HEK293 (cell line): ENCODE data around the gene FAM209A.

Experiments used
- CTCF ChIA-PET: fragments of 350-600 bp; formaldehyde crosslinking; extraction: SDS; loops from one replicate; lab custom pipeline; 2021; ENCODE audit warnings: antibody characterized with exemption; lab: Yijun Ruan, JAX
- POLR2A ChIA-PET: fragments of 300-600 bp; formaldehyde crosslinking; extraction: SDS; loops from one replicate; lab custom pipeline; 2020; ENCODE audit warnings: antibody characterized with exemption, inconsistent platforms; lab: Yijun Ruan, JAX
- H3K27ac ChIP-seq: fragments of 200-500 bp; sonication (Bioruptor generic); 2 replicates; pipeline ENCODE4 v1.5.1; 2014; ENCODE audit warnings: low read depth, low read length, control low read depth, inconsistent platforms; ENCODE audit errors: extremely low read depth
- H3K36me3 ChIP-seq, 2 experiments: fragments of 200-500 bp in 1 of 2; sonication (Bioruptor generic) in 1 of 2; 1 replicate in 1 of 2; 2 replicates in 1 of 2; pipeline ENCODE4 v1.5.1; 2014 to 2017; ENCODE audit warnings: inconsistent platforms in 2 of 2, low read length in 2 of 2; ENCODE audit not compliant: control insufficient read depth in 2 of 2, insufficient read depth in 1 of 2
- H3K4me1 ChIP-seq: fragments of 200-500 bp; sonication (Bioruptor generic); 2 replicates; pipeline ENCODE4 v1.5.1; 2014; ENCODE audit warnings: mild to moderate bottlenecking, low read length, inconsistent platforms; ENCODE audit not compliant: control insufficient read depth, insufficient read depth
- H3K4me3 ChIP-seq: 2 replicates; pipeline ENCODE4 v1.5.1; 2011; ENCODE audit warnings: low read depth, mild to moderate bottlenecking, control low read depth, low read length, moderate library complexity
- H3K9me3 ChIP-seq: fragments of 200-500 bp; sonication (Bioruptor generic); 2 replicates; pipeline ENCODE4 v1.5.1; 2014; ENCODE audit warnings: low read depth, low read length, inconsistent platforms; ENCODE audit not compliant: control insufficient read depth, insufficient read depth
- CTCF ChIP-seq: fragments of 450-650 bp; formaldehyde crosslinking; IDR thresholded peaks from 2 replicates; pipeline ENCODE4 v1.5.1; 2016; ENCODE audit warnings: missing biosample characterization, missing genetic modification characterization
- FEZF1 ChIP-seq: fragments of 450-650 bp; formaldehyde crosslinking; IDR thresholded peaks from 2 replicates; pipeline ENCODE4 v1.5.1; 2016; ENCODE audit warnings: missing biosample characterization, missing genetic modification characterization
- GFI1B ChIP-seq: fragments of 450-650 bp; formaldehyde crosslinking; IDR thresholded peaks from 2 replicates; pipeline ENCODE4 v1.5.1; 2016; ENCODE audit warnings: missing biosample characterization, missing genetic modification characterization
- KLF9 ChIP-seq: fragments of 450-650 bp; formaldehyde crosslinking; IDR thresholded peaks from 2 replicates; pipeline ENCODE4 v1.5.1; 2016; ENCODE audit warnings: missing biosample characterization, missing genetic modification characterization, low read depth
- SCRT2 ChIP-seq: fragments of 450-650 bp; formaldehyde crosslinking; IDR thresholded peaks from 2 replicates; pipeline ENCODE4 v1.5.1; 2016; ENCODE audit warnings: missing biosample characterization, missing genetic modification characterization
- ZBTB48 ChIP-seq: fragments of 450-650 bp; formaldehyde crosslinking; IDR thresholded peaks from 2 replicates; pipeline ENCODE4 v1.5.1; 2016; ENCODE audit warnings: missing biosample characterization, missing genetic modification characterization
- ZBTB7A ChIP-seq: fragments of 450-650 bp; formaldehyde crosslinking; IDR thresholded peaks from 2 replicates; pipeline ENCODE4 v1.5.1; 2016; ENCODE audit warnings: low read depth, missing biosample characterization, missing genetic modification characterization
- ZFHX2 ChIP-seq: fragments of 450-650 bp; formaldehyde crosslinking; conservative IDR thresholded peaks from 2 replicates; pipeline ENCODE4 v1.5.1; 2016; ENCODE audit warnings: missing biosample characterization, missing genetic modification characterization
- ZFP3 ChIP-seq: fragments of 450-650 bp; formaldehyde crosslinking; IDR thresholded peaks from 2 replicates; pipeline ENCODE4 v1.5.1; 2016; ENCODE audit warnings: low read depth, missing biosample characterization, missing genetic modification characterization
- ZNF138 ChIP-seq: fragments of 450-650 bp; formaldehyde crosslinking; IDR thresholded peaks from 2 replicates; pipeline ENCODE4 v1.5.1; 2016; ENCODE audit warnings: missing biosample characterization, missing genetic modification characterization, borderline replicate concordance
- ZNF175 ChIP-seq: fragments of 450-650 bp; formaldehyde crosslinking; IDR thresholded peaks from 2 replicates; pipeline ENCODE4 v1.5.1; 2016; ENCODE audit warnings: missing biosample characterization, missing genetic modification characterization
- ZNF280D ChIP-seq: fragments of 450-650 bp; formaldehyde crosslinking; IDR thresholded peaks from 2 replicates; pipeline ENCODE4 v1.5.1; 2016; ENCODE audit warnings: missing biosample characterization, missing genetic modification characterization
- ZNF335 ChIP-seq: fragments of 450-650 bp; formaldehyde crosslinking; conservative IDR thresholded peaks from 2 replicates; pipeline ENCODE4 v1.5.1; 2016; ENCODE audit warnings: missing biosample characterization, missing genetic modification characterization
- ZNF433 ChIP-seq: fragments of 450-650 bp; formaldehyde crosslinking; IDR thresholded peaks from 2 replicates; pipeline ENCODE4 v1.5.1; 2016; ENCODE audit warnings: missing biosample characterization, missing genetic modification characterization, low read depth
- ZNF529 ChIP-seq: fragments of 450-650 bp; formaldehyde crosslinking; IDR thresholded peaks from 2 replicates; pipeline ENCODE4 v1.5.1; 2017; ENCODE audit warnings: missing genetic modification characterization, missing biosample characterization; ENCODE audit not compliant: insufficient replicate concordance
- ZNF558 ChIP-seq: fragments of 450-650 bp; formaldehyde crosslinking; IDR thresholded peaks from 2 replicates; pipeline ENCODE4 v1.5.1; 2016; ENCODE audit warnings: missing biosample characterization, missing genetic modification characterization
- ZNF645 ChIP-seq: fragments of 450-650 bp; formaldehyde crosslinking; IDR thresholded peaks from 2 replicates; pipeline ENCODE4; 2016; ENCODE audit warnings: missing biosample characterization, missing genetic modification characterization
- ZNF658 ChIP-seq: fragments of 450-650 bp; formaldehyde crosslinking; IDR thresholded peaks from 2 replicates; pipeline ENCODE4; 2016; ENCODE audit warnings: missing biosample characterization, missing genetic modification characterization
- ZNF747 ChIP-seq: fragments of 450-650 bp; formaldehyde crosslinking; IDR thresholded peaks from 2 replicates; pipeline ENCODE4 v1.5.1; 2016; ENCODE audit warnings: missing biosample characterization, missing genetic modification characterization
- ZNF843 ChIP-seq: fragments of 450-650 bp; formaldehyde crosslinking; IDR thresholded peaks from 2 replicates; pipeline ENCODE4 v1.5.1; 2016; ENCODE audit warnings: missing biosample characterization, missing genetic modification characterization
- ZSCAN30 ChIP-seq: fragments of 450-650 bp; IDR thresholded peaks from 2 replicates; pipeline ENCODE4 v1.5.1; 2018; ENCODE audit warnings: missing biosample characterization, mild to moderate bottlenecking, missing genetic modification characterization, moderate library complexity
- ZXDB ChIP-seq: fragments of 450-650 bp; formaldehyde crosslinking; IDR thresholded peaks from 2 replicates; pipeline ENCODE4 v1.5.1; 2016; ENCODE audit warnings: missing biosample characterization, missing genetic modification characterization

Gene FAM209A

GRCh38 chr20:56487216-56487615 is 37.3 kb upstream of the FAM209A start (continued):
- no peak for TF ChIP-seq ZBTB7A (tag by site-specific recombination)
- TF ChIP-seq FEZF1 (tag by site-specific recombination): no peak

- peaks cover 12 to 72% of the 10 kb centered on the region in 2 experiments; a peak in 2 of 3 replicates for H3K36me3 ChIP-seq
- no peak overlapping the region for H3K27ac ChIP-seq
- no peaks in the 10 kb centered on the region for H3K4me1 ChIP-seq
- CTCF ChIA-PET: interaction anchor here (0.7 kb wide), 1 partner anchor 26 kb away, joined by 3 read pairs; no protein-coding TSS in a partner anchor
- no peak for TF ChIP-seq ZXDB (tag by site-specific recombination)
- H3K9me3 ChIP-seq: no peaks in the 10 kb centered on the region
- no peak overlapping the region for H3K4me3 ChIP-seq
- POLR2A ChIA-PET: no interaction called here
Measured at GRCh38 chr20:56488566-56488965, 36.0 kb upstream of the FAM209A start.

- ChIA-PET POLR2A (no interaction called here), CTCF (no interaction called here)
- TF ChIP-seq ZFHX2 (tag by site-specific recombination) (no peak), ZNF843 (no peak), KLF9 (tag by site-specific recombination) (no peak), ZNF433 (tag by site-specific recombination) (no peak), ZNF280D (tag by site-specific recombination) (no peak), ZSCAN30 (tag by site-specific recombination) (no peak), ZNF558 (no peak), CTCF (no peak), ZNF175 (no peak), ZNF335 (tag by site-specific recombination) (no peak), ZNF645 (tag by site-specific recombination) (no peak), ZFP3 (tag by site-specific recombination) (no peak), ZNF747 (tag by site-specific recombination) (no peak), ZNF658 (tag by site-specific recombination) (no peak), ZNF529 (no peak), ZNF138 (no peak), GFI1B (tag by site-specific recombination) (no peak), ZBTB48 (tag by site-specific recombination) (no peak), SCRT2 (tag by site-specific recombination) (no peak)
- no peak overlapping the region for H3K27ac ChIP-seq
- no peaks in the 10 kb centered on the region for H3K4me1 ChIP-seq
- H3K4me3 ChIP-seq: no peak overlapping the region
- H3K36me3 ChIP-seq: peaks cover 0 to 30% of the 10 kb centered on the region in 2 experiments; a peak in 1 of 3 replicates
- no peaks in the 10 kb centered on the region for H3K9me3 ChIP-seq
Measured at GRCh38 chr20:56501116-56501515, 23.4 kb upstream of the FAM209A start.
